RWPE1 (cell line): ENCODE data around the gene ATXN1.
A peak's percentile ranks its signal among the peaks of the same experiment; 100 is the strongest.

Experiments used
- CTCF ChIA-PET: fragments of 350-600 bp; sonication (Branson Sonifier 250); formaldehyde crosslinking; extraction: SDS; loops from one replicate; lab custom pipeline; 2021; lab: Yijun Ruan, JAX
- POLR2A ChIA-PET: fragments of 400-600 bp; formaldehyde crosslinking; extraction: SDS; loops from one replicate; lab custom pipeline; 2020; ENCODE audit warnings: antibody characterized with exemption; ENCODE audit not compliant: low non-redundant PET; lab: Yijun Ruan, JAX
- DNase-seq: peaks from one replicate; pipeline ENCODE4 v3.0.0; 2012; ENCODE audit warnings: low spot score
- H3K27ac ChIP-seq: fragments of 450-650 bp; 2 replicates; pipeline ENCODE4 v1.5.1; 2017
- TF ChIP-seq, protein P1 (sequence below): fragments of 450-650 bp; conservative IDR thresholded peaks from 2 replicates; pipeline ENCODE4 v1.5.1; 2017; ENCODE audit warnings: low read depth, mild to moderate bottlenecking

ATXN1 gene

DNA sequence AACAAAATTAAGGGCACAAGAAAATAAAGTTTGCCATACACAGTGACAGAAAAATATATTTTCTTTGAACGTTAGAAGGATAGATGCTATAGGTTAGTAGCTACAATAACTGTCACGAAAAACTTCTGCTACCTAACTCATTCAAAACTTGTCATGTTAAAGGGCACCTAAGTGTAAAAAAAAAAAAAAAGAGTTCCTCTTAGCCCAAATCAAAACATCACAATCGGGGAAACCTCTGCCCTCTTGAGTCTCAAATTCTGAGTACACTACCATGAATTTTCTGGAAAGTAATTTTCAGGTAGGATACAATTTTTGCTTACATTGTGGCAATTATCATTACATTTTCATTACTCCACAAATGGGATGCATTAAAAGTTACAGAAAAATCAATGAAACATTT, 5.7 kb downstream of the ATXN1 start:
- ChIA-PET POLR2A (no interaction called here), CTCF (no interaction called here)
- no peak for DNase-seq
- H3K27ac ChIP-seq, result no peak overlapping the region
- TF ChIP-seq, protein P1, sequence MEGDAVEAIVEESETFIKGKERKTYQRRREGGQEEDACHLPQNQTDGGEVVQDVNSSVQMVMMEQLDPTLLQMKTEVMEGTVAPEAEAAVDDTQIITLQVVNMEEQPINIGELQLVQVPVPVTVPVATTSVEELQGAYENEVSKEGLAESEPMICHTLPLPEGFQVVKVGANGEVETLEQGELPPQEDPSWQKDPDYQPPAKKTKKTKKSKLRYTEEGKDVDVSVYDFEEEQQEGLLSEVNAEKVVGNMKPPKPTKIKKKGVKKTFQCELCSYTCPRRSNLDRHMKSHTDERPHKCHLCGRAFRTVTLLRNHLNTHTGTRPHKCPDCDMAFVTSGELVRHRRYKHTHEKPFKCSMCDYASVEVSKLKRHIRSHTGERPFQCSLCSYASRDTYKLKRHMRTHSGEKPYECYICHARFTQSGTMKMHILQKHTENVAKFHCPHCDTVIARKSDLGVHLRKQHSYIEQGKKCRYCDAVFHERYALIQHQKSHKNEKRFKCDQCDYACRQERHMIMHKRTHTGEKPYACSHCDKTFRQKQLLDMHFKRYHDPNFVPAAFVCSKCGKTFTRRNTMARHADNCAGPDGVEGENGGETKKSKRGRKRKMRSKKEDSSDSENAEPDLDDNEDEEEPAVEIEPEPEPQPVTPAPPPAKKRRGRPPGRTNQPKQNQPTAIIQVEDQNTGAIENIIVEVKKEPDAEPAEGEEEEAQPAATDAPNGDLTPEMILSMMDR, result no peak

DNA sequence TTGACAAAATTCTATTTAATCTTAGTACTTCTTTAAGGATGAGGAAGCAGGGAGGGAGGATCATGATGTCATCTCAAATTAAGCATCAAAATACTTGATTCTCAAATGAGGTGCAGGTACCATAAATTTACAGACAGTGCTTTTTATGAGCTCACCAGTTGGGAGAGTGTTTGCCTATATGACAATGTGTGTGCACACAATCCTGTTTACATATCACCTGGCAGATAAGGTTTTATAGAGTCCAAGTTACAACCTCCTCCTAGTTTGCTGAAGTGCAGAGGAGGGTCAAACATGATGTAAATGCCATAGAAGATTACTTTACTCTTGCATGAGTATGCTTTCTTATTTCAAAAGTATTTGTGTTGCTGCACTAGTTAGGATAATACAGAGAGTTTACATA, 6.4 kb downstream of the ATXN1 start:
- H3K27ac ChIP-seq, result no peak overlapping the region
- POLR2A ChIA-PET, result no interaction called here
- TF ChIP-seq, protein P1, result no peak
- CTCF ChIA-PET, result no interaction called here
- no peak for DNase-seq

DNA sequence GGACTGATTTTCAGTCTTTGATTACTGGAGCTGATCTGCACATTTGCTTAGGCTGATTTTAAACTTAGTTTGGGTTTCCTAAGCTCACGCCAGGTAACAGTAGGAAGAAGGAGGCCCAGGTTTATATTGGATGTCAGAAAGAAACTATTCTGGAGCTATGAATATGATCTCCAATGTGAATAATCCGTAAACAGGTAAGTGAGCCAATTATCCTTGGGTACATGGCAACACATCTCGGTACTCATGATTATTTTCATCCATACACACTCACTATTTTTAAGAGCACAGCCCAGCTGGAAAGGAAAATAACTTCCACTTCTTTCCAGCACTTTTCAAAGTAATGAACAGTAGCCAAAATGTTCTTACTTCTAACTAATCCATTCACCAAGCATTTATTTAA, 7.0 kb downstream of the ATXN1 start:
- TF ChIP-seq, protein P1, result no peak
- no peak for DNase-seq
- no peak overlapping the region for H3K27ac ChIP-seq
- CTCF ChIA-PET, result interaction anchor here (0.6 to 1.1 kb wide), 2 partner anchors 22 to 339 kb away, joined by 3 to 4 read pairs; no protein-coding TSS in a partner anchor
- POLR2A ChIA-PET, result no interaction called here

DNA sequence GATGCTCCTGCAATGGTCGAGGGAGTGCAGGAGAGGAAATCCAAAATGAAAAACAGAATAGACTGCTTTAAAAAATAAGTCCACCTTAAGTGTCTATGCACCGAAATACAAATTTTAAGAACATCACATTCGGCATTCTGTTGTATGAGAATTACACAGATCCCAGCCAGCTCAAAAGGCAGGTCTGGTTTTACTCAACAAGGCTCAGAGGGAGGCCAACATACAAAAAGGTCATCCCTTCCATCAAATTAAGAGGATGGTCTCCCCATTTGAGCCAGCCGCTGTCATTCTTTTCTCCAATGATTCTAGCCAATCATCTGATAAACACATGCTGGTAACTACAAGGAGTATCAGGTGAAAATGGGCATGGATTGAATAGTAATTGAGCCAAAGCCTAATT, 7.9 kb downstream of the ATXN1 start:
- ChIA-PET CTCF (interaction anchor here (1.1 kb wide), 1 partner anchor 23 kb away, joined by 4 read pairs; no protein-coding TSS in a partner anchor), POLR2A (no interaction called here)
- TF ChIP-seq, protein P1, result no peak
- DNase-seq, result no peak
- peak overlapping the region; percentile 41; the same call in 1 of the 2 replicates for H3K27ac ChIP-seq

DNA sequence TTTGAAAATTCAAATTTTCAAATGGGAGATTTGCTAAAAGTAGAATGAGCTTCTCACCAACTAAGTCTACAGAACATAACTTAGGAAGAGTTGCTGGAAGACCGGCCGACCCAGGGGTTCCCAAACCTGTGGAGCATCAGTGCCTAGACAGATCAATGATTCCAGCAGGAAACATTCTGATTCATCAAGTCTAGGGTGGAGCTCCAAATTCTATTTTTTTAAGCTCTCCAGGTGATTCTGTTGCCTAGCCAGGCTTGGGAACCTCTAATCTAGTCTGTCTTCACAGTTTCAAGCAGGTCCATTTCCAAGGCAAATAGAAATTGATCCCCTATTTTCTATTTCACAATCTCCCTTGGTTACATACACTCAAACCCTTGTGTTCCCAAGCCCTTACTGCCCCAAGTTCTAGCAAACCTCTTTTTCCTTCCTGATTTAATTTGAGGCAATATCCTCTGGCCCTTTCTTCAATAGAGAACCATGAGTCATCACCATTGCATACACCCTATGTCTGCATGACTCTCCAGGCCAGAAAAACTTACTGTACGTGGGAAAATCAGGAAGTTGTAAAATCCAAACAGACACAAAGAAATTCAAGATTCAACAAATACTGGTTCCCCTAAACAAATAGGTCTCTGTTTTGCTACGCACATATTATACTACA, 8.9 kb downstream of the ATXN1 start:
- no peak overlapping the region for H3K27ac ChIP-seq
- POLR2A ChIA-PET, result no interaction called here
- CTCF ChIA-PET, result no interaction called here
- peak; percentile 71 for DNase-seq
- TF ChIP-seq, protein P1, result no peak

DNA sequence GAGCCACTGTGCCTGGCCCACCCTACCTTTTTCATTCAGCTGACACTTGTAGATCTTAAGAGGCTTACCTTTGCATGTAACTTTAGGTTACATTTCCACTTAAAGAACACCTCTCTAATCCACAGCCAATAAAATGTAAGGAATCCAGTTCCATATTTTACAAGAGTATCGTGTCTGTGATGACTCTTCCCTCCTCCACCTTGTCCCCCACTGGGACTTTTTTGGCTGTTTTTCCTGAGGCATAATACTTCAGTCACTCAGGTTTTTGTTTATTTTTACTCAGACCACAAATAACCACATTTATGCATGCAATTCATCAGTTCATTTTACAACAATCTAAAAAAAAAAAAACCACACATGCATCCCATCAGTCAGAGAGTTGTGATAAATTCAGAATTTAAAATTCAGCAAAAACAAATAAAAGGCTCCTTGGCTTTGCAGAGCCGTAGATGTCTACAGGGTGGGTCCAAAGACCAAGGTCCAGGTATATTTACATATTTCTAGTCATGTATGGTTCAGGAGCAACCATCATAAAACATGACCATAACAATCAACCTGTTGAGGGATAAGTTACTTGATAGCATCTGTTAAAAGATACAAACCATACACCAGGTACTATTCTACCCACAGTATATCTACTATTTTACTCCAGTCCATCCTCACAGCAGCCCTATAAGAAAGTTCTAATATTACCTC, 9.9 kb downstream of the ATXN1 start:
- no peak for DNase-seq
- POLR2A ChIA-PET, result no interaction called here
- H3K27ac ChIP-seq, result no peak overlapping the region
- TF ChIP-seq, protein P1, result no peak
- CTCF ChIA-PET, result no interaction called here
